ENCODE measurements around the gene F2.

DNA sequence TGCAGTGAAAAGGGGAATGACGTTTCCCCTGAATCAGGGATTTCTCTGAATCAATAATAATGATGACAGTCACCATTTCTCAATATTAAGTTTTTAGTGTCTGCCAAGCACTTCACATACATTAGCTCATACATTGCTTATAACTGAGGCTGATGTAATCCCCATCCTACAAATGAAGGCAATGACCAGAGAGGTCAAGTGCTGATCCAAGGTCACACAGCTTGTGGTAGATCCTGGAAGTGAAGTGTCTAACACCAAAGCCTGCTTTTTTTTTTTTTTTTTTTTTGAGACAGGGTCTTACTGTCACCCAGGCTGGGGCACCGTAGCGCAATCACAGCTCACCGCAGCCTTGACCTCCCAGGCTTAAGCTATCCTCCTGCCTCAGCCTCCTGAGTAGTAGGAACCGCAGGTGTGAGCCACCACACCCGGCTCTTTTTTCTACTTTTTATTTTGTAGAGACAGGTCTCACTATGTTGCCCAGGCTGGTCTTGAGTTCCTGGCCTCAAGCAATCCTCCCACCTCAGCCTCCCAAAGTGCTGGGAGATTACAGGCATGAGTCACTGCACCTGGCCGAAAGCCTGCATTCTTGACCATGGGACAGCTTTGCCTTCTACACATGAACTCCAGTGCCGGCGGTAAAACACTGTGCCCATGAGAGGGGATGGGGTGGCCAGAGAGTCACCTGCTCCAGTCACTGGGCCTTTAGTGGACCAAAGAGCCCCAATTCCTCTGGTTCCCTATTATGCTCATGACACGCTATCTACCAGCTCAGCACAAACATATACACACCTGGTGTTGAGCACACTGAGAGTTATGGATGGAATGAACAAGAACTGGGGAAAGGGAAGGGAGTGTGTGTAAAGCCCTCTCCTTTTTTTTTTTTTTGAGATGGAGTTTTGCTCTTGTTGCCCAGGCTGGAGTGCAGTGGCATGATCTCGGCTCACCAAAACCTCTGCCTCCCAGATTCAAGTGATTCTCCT lies 36.0 kb upstream of the F2 start:
- no peak for TF ChIP-seq POLR2A (IDR thresholded peaks at IDR 0.05; ENCODE audit: low read depth, low read length)
- TF ChIP-seq POLR2AphosphoS5 (IDR thresholded peaks at IDR 0.05; ENCODE audit: low read depth, low read length): no peak
- no peak for TF ChIP-seq TAF1 (IDR thresholded peaks at IDR 0.05; ENCODE audit: low read depth, low read length)
- no peak for TF ChIP-seq PAX5 (IDR thresholded peaks at IDR 0.05; ENCODE audit: insufficient read depth, low read length, severe bottlenecking)
- no peak for TF ChIP-seq POU2F2 (IDR thresholded peaks at IDR 0.05; ENCODE audit: low read depth, low read length)
- TF ChIP-seq SPI1 (IDR thresholded peaks at IDR 0.05; ENCODE audit: low read depth, low read length): no peak
